Left colon (tissue), 2 donors: ENCODE measurements around the gene MTX1. TPM values are rescaled to one million over a fixed set of nuclear protein-coding genes. Genes with fewer than 3 reads are reported as not detected.
"Not testable (repeated sequence)": the region's sequence is repeated elsewhere in the genome, so short reads cannot be mapped to it uniquely, and the experiment has no call there.

Source experiments
- ATAC-seq: fragments of 200-7000 bp; cut with Tn5 transposase; one replicate; pipeline ENCODE4 v1.9.1; 2020; ENCODE audit warnings: mild to moderate bottlenecking, moderate library complexity
- DNase-seq, 2 donors: peaks; one replicate each; pipeline ENCODE4 v3.0.0-alpha.2; 2020
- intact Hi-C, 2 donors: fragments of 100-400 bp; cut with DNase I in 1 of 2; cut with micrococcal nuclease in 1 of 2; formaldehyde crosslinking; loops; one replicate each; pipeline versions ENCODE4 v1.11.2 to v1.14.0; 2022; cut with DNase I, micrococcal nuclease
- total RNA-seq, 2 donors: library from RNA; stranded (reverse); fragmentation: NEBNext Ultra II Directional; extraction: Animal tissue kit (Norgen Biotek cat#: 25700); gene quantifications; one replicate each; pipeline ENCODE4 v1.2.1, GENCODE V29; 2021
- donor health status: DM: no; HTN: no; CAD: no.
- donor health status: DM: yes; HTN: yes; CAD: no.

MTX1 gene
- total RNA-seq, 2 donors from 2014 or later: 36.3 to 46.4 TPM

DNA sequence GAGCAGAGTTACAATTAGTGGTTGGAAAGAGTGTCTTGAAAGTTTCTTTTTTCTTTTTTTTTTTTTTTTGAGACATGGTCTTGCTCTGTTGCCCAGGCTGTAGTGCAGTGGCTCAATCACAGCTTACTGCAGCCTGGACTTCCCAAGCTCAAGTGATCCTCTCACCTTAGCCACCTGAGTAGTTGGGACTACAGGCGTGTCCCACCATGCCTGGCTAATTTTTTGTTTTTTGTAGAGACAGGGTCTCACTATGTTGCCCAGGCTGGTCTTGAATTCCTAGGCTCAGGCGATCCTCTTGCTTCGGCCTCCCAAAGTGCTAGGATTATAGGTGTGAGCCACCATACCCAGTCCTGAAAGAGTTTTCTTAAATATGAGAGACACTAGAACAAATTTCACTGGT lies 38.3 kb downstream of the MTX1 start:
- ATAC-seq, intact Hi-C loops, DNase-seq: not testable (repeated sequence)

DNA sequence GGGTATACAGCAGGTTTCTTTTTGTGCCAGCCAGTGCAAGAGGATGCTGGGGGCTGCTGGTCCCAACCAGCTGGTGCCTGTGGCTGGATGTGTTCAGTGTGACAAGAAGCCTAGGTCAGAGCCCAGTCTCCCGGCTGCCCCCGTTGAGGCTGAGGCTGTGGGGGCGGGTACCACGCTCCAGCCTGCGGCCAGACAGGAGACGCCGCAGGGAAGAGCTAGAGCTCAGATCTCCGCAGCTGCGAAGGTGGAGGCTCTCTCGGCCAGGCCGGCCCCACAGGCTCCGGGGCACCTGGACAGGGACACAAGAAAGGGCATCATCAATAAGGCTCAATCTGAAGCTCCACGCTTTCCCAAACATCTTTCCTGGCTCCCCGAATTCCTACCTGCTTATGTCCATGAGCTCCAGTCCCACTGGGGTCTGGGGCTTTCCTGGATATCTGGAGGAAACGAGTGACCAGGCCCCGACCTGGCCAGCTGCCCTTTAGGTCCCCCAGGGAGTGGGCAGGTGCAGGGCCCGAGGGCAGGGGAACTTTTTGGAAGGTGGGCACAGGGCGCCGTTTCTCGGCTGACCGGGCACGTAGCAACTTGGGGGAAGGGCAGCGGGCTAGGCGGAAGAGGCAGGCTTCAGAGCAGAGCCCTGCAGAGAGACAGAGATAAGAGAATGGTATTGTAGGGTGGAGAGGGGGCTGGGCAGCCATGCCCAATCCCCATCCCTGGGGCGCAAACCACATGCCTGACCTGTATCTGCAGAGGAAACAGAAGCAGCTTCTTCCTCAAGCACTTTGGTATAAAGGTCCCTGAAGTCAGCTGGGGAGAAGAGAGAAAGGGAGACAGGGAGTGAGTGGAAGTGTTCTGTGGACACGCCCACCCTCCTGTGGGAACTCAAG lies 39.4 kb downstream of the MTX1 start:
- no peak for ATAC-seq
- no peak for DNase-seq
- intact Hi-C loops: no loop called here

DNA sequence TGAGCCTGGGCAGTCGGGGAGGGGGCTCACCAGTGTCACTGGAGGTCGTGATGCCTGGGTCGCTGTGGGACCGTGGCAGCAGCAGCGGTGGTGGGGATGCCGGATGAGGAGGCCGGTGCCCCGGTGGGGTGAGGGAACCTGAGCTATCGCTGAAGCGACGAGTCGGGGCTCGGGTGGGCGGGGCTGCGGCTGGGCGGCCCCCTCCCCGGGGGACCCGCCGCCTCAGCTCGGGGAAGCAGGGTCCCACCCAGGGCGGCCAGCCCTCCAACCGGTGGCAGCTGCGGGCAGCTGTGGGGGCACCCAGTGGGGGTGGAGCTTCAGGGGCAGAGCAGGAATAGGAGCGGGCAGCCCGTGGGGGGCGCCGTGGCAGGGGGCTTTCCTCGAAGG lies 41.7 kb downstream of the MTX1 start:
- DNase-seq (no peak), ATAC-seq (no peak)
- intact Hi-C loops: no loop called here

DNA sequence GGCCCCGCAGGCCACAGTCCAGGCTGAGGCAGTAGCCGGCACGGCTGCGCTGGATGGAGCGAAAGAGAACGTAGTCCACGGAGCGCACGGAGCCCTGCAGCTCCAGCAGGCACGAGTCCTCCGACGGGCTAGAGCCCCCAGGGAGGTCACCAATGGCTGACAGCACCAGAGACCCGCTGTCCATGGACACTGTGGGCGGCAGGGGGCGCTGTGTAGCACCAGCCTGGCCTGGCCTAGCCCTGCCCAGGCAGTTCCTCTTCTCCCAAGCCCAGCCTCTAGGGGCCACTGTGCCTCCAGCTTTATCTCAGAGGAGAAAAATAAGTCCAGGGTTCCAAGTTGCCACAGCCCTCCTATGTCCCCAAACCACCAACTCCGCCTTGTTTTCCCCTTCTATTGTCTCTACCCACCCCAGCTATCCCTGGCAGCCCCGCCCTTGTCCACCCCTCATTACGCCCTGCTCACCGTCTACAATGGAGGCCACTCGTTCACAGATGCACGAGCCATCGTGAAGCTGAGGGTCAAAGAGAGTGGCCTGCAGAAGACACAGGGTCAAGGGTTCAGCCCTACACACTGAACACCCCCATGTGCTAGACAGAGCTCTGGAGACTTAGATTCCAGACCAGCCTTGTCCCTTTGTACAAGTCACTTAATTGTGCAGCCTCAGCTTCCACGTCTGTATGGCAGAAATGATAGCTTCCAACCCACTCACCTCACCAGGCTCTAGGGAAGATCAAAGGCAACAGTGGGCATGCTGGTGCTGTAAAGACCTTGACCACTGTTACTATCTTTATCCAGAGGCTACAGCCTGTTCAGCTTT lies 42.3 kb downstream of the MTX1 start:
- ATAC-seq (peak; percentile 68), DNase-seq (peak; percentile 91 to 96)
- intact Hi-C loops: no loop called here

DNA sequence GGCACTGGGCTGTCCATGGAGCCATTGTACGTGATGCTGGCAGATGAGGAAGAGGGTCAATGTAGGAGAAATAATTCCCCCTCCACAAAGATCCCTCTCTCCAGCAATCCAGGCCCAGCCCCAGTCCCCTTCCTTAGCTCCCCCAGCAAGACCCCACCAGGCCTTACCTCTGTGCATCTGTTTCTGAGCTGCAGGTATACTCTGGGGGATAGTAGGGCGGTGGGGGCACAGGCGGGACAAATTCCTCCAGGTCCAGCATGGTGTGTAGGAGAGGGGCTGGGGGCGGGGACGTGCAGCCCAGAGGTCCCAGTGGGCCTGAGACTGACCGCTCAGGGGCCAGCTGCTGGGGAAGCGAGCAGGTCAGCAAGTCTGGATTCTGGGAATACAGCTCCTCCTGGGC lies 43.1 kb downstream of the MTX1 start:
- intact Hi-C loops: no loop called here
- DNase-seq: no peak
- no peak for ATAC-seq

DNA sequence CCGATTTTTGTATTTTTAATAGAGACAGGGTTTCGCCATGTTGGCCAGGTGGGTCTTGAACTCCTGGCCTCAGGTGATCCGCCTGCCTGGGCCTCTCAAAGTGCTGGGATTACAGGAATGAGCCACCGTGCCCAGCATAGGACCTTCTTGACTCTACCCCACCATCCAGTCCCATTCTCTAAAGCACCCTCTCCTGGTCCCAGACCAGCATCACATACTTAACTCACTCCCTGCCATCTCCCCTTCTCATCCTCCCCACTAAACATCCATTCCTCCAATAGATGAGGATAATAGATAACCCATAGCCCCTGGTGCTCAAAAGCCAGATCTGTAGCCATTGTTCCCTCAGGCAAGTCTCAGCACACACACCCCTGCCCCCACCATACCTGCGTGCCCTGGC lies 44.7 kb downstream of the MTX1 start:
- DNase-seq: no peak
- intact Hi-C loops: no loop called here
- ATAC-seq: no peak

DNA sequence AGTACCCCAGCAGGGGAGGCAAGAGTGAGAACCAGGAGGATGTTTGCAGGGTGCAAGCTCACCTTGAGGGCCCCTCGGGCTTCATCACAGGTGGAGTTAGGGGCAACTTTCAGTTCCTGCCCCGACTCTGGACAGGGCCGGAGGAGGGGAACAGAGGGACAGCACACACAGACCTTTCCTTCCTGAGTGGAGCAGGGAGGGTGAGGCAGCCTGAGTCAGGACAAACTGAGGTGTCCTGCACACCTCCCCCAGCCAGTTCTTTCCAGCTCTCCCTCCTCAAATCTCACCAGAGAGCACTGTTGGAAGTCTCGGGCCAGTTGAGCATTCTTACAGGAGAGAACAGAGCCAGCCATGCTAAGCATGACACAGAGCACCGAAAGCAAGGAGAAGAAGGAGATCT lies 45.3 kb downstream of the MTX1 start:
- ATAC-seq (no peak), DNase-seq (no peak)
- intact Hi-C loops: no loop called here

DNA sequence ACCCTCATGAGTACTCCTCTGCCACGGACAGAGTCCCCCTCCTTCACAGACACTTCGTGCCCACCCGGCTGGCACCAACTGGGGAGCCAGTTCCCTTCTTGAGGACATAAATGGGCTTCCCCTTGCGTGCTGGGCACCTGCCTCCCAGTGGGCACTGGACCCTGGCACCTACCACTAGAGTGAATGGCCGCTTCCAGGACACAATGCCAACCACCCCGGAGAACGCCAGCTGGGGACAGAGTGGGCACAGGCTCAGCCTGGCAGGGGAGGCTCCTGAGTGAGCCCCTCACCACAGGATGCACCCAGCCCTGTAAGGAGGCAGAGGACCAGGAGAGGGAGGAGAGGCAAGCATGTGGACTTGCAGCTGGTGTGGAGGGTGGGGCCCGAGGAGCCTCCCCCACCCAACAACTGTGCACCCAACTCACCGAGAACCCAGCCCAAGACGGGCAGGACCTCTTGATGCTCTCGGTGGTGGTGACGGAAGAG lies 45.8 kb downstream of the MTX1 start:
- no peak for ATAC-seq
- intact Hi-C loops: no loop called here
- DNase-seq: peak in 1 of 2 donors; percentile 39

DNA sequence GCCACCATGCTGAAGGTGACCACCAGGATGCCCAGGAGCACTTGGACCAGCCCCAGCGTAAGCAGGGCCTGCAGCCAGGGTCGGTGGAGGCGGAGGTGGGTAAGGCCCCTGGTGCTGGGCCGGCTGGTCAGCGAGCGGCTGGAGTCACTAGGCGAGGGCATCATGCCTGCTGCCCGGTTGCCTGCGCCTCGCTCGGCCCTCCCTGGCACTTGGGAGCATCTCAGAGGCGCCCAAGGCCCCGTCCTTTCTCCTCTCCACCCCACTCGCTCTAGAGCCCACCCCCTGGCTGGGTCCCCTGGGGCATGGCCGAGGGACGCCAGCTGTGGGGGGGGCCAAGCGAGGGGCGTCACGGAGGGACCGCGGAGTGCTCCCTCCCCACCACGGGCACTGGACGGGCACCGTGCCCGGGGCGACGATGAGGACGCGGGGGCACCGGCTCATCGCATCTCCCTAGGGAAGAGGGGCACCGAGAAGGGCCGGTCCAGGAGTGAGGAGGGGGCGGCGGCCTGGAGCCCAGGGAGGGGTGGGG lies 46.3 kb downstream of the MTX1 start:
- peak; percentile 41 to 46 for DNase-seq
- ATAC-seq: peak; percentile 9
- intact Hi-C loops: loop anchor here in 1 of 2 donors (1.0 kb wide), 1 partner anchor 69 kb away; no protein-coding TSS in a partner anchor

DNA sequence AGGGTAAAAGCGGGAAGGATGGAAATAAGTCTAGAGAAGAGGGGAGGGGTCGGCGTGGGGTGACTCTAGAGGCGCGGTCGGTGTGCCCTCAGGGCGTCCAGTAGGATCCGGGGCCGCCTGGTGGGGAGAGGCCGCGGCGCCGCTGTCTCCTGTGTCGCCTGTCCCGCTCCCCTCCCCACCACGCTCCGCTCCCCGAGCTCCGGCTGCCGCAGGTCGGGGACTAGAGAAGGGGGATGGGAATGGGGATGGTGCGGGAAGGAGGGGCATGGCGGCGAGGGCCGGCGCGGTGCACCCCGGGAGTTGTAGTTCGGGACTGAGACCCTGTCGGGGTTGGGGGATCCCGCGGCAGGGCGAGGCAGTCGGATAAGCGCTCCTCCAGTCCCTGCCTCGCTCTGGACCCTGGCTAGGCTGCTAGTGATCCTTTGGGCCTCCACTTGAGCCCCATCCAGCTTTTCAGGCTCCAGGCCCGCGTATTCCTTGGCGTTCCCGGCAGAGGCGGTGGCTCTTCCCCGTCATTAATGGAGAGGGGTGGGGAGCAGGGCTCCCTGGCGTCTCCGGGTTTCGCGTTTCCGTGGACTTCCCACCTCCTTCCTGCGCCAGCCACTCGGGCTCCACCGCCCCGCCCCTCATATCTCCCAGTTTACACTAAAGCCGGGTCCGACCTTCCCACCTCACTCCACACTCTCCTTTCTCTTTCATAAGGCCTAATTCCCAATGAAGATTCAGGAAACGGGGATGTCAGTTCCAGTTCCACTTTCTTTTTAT lies 46.9 kb downstream of the MTX1 start, which contains the start of gene ENTREP3:
Gene ENTREP3, minus strand, starts transcription at position 241 of the 765 bp plus-strand sequence. CDS start 606 bp downstream, outside the sequence.
- intact Hi-C loops: loop anchor here in 1 of 2 donors (1.0 kb wide), 1 partner anchor 68 kb away; no protein-coding TSS in a partner anchor
- DNase-seq (peak; percentile 91 to 92), ATAC-seq (peak; percentile 88)

DNA sequence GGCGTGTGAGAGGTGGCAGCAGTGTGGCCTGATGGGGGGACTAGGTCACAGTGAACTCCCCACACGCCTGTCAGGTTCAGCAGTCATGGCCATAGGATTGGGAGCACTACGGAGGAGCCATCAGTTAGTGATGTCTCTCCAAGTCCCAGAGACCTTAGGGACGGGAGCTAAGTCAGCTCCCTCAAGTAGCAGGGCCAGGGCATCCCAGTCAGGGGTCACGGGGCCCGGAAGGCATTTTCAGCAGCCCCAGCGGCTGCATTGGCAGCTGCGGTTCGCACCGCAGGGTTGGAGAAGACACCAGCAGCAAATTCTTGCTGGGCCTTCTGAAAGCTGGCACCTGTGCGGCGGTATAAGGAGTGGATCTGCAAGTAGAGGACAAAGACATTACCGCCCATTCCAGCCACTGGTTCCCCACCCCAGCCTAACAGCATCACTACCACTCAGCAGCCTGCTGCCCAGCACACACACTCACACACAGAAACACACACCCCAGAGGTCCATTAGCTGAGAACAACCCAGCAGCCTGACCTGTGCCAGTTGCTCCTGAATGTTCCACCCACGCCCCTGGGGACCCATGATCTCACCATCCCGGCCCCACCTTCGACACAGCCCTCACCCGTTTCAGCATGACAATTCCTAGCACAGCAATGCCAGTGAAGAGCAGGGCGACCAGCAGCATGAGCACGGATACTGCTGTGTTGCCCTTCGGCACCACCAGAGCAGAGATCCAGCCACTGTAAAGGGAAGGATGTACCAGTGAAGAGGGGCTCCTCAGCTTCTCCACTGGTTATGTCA lies 47.8 kb downstream of the MTX1 start:
- intact Hi-C loops: no loop called here
- ATAC-seq: no peak
- DNase-seq: no peak

DNA sequence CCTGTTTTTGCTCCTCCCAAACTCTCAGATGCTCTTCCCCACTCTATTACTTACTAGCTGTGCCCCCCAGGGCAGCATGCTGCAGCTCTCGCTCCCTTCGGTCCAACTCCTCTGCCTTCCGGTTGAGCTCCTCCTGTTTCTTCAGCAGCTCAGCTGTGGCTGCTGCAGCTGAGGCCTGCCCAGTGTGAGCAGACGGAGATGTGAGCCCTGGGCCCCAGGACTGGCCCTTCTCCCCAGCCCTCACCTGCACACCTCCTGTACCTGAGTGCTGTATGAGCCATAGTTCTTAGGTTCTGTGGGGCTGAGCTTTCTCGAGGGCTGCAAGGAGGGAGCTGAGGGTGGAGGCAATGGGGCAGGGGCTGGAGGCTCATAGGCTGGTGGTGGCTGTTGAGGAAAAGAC lies 51.8 kb downstream of the MTX1 start:
- no peak for DNase-seq
- ATAC-seq: no peak
- intact Hi-C loops: loop anchor here in 1 of 2 donors (10.0 kb wide), 1 partner anchor 65 kb away; the partner anchor contains the start of gene RUSC1

DNA sequence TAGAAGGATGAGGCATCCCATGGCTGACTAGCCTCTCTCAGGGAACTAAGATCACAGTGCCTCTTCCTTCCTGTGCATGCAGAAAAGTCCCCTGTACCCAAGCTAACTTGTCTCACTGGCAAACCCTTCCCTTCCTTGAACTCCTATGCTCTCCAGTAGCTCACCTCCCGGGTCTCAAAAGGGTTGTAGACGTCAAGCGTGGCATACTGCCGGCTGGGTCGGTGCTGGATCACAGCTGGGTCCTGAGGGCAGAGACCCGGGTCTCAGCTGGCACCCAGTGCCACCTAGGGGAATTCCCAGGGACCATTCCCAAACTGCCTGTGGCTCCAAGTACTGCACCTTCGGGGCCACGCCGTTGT lies 53.0 kb downstream of the MTX1 start:
- intact Hi-C loops: loop anchor here in 1 of 2 donors (10.0 kb wide), 1 partner anchor 63 kb away; the partner anchor contains the start of gene RUSC1
- ATAC-seq (no peak), DNase-seq (no peak)

DNA sequence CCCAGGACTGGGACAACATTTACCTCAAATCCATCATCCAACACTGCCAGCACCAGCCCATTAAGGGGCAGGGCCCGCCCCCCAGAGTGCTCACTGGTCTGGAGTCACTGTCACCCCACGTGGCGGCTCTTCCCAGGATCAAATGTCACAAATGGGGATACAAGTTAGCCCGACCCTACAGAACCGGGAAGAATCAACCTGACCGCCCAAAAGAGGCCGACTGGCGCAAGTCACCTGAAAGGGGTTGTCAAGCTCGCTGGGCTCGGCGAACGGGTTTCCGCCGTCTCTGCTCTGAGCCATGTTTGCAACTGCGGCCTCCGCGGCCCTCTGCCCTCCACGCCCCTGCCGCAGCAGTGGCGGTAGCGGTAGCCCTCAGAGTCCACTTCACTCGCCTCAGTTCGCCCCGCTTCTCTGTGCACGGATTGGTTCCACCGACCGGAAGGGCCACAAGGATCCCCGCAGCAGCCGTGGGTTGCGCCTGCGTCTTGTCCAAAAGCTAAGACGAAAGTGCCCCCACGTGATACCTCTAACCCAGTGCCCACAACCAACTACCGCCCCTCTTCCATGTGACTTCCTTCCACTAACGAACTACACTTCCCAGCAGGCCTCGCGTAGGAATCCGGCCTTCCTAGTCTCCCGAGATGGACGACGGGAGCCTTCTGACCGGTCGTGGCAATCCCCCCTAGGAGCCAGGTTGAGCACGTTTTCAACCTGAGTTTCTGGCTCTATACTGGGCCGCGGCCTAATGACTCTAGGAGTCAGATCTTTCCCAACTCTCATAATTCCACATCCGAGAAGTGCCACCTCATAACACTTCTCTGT lies 53.6 kb downstream of the MTX1 start, which contains the start of gene SCAMP3:
Gene SCAMP3, minus strand, starts transcription at position 509 of the 822 bp plus-strand sequence. Its CDS starts 209 bp downstream, at position 300.
- ATAC-seq (peak; percentile 96), DNase-seq (peak; percentile 94 to 98)
- intact Hi-C loops: loop anchor here in 1 of 2 donors (10.0 kb wide), 1 partner anchor 63 kb away; the partner anchor contains the start of gene RUSC1

DNA sequence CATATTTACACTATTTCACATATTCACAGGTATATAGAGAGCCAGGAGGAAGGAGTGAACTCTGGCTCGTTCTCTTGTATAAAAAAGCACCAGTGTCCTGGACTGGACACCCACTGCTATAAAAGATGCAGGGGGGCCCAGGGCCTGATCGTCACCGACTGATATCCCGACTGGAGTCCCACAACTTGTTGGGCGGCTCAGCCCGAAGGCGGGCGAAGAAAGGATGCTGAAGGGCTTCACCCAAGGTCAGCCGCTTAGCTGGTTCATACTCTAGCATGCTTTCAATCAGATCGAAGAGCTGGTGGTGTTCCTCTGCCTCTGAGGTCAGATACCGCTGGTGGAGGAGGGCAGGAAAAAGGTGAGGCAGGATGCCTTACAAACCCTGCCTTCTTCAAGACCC lies 54.6 kb downstream of the MTX1 start:
- ATAC-seq: no peak
- DNase-seq: no peak
- intact Hi-C loops: loop anchor here in 1 of 2 donors (10.0 kb wide), 1 partner anchor 62 kb away; the partner anchor contains the start of gene RUSC1
